HL-60 (cell line): ENCODE data around the gene MYH10.

Experiments
- CTCF ChIP-seq: IDR thresholded peaks from one replicate; pipeline ENCODE4 v1.5.1; 2011; ENCODE audit warnings: low read length, control low read depth, inconsistent platforms; ENCODE audit not compliant: insufficient read depth
- GABPA ChIP-seq: IDR thresholded peaks from 2 replicates; pipeline ENCODE4 v1.6.1; 2012; ENCODE audit warnings: low read depth
- POLR2AphosphoS5 ChIP-seq: IDR thresholded peaks from 2 replicates; pipeline ENCODE4 v1.6.1; 2012; ENCODE audit warnings: low read depth

GRCh38 chr17:8654822-8655221 lies 24.3 kb upstream of the MYH10 start:
- TF ChIP-seq CTCF (no peak), GABPA (no peak), POLR2AphosphoS5 (no peak)
